Activated CD4-positive, alpha-beta memory T cell treated with anti-CD3 and anti-CD28 coated beads, Interleukin-2, amount 10 ng/mL, durations not matched to agents 7 days and 5 days (primary cell): ENCODE data around the gene NTN1. TPM values are rescaled to one million over a fixed set of nuclear protein-coding genes. Genes with fewer than 3 reads are reported as not detected.

Experiments used
- CTCF ChIA-PET: fragments of 350-600 bp; sonication (Branson Sonifier 250); formaldehyde crosslinking; loops from one replicate; lab custom pipeline; 2021; ENCODE audit warnings: antibody characterized with exemption, inconsistent platforms; lab: Charles Lee
- POLR2A ChIA-PET: fragments of 350-600 bp; sonication (Branson Sonifier 250); formaldehyde crosslinking; loops from one replicate; lab custom pipeline; 2021; ENCODE audit warnings: antibody characterized with exemption; lab: Charles Lee
- DNase-seq: peaks from one replicate; pipeline ENCODE4 v3.0.0-alpha.2; 2020
- H3K27ac Mint-ChIP-seq: one replicate; pipeline ENCODE4 v1.8.0; 2021; ENCODE audit warnings: mild to moderate bottlenecking, mixed read lengths
- H3K27me3 Mint-ChIP-seq: one replicate; pipeline ENCODE4 v1.8.0; 2021; ENCODE audit warnings: mixed read lengths
- H3K36me3 Mint-ChIP-seq: one replicate; pipeline ENCODE4 v1.8.0; 2021; ENCODE audit warnings: low read depth, mixed read lengths
- H3K4me1 Mint-ChIP-seq: one replicate; pipeline ENCODE4 v1.8.0; 2021; ENCODE audit warnings: mixed read lengths
- H3K4me3 Mint-ChIP-seq: one replicate; pipeline ENCODE4 v1.8.0; 2021; ENCODE audit warnings: mild to moderate bottlenecking, mixed read lengths
- H3K9me3 Mint-ChIP-seq: one replicate; pipeline ENCODE4 v1.8.0; 2021; ENCODE audit warnings: mixed read lengths
- total RNA-seq, 2 experiments: library from RNA; stranded (reverse); gene quantifications; one replicate each; pipeline ENCODE4 v1.2.3, GENCODE V29; 2021

NTN1 gene
- total RNA-seq, 2 experiments from 2014 or later: not detected

DNA sequence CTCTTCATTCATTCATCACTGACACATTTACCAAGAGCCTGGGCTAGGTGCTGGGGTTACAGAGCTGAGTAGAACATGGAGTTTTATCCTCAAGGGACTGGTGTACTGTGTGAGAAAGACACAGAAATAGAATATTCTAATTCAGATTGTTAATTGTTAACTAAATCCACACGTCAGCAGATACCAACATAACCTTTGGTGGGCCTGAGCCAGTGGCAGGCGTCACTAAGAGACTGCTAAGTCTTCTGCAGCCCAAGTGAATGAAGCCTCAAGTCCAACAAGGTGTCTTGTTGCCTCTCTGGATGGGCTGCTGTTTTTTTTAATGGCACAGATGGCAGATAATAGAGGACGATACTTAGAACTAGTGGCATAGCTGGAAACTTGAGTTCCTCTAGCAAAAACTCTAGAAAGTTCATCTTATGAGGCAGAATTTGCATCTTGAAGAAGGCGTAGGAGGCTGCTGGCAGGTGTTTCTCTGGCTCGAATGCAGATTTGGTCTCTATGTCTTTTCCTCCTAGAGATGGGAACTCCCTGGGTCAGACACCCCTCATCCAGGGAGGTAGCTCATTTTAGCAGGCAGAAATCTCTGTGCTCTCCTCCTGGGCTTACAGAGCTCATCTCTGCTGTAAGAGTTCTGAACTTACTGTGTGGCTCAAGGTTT lies 179.5 kb downstream of the NTN1 start:
- Mint-ChIP-seq H3K9me3 (no peaks in the 10 kb centered on the region), H3K4me1 (peaks cover 2% of the 10 kb centered on the region), H3K4me3 (no peak overlapping the region), H3K36me3 (no peaks in the 10 kb centered on the region), H3K27ac (no peak overlapping the region), H3K27me3 (no peaks in the 10 kb centered on the region)
- CTCF ChIA-PET: no interaction called here
- POLR2A ChIA-PET: no interaction called here
- DNase-seq: no peak

DNA sequence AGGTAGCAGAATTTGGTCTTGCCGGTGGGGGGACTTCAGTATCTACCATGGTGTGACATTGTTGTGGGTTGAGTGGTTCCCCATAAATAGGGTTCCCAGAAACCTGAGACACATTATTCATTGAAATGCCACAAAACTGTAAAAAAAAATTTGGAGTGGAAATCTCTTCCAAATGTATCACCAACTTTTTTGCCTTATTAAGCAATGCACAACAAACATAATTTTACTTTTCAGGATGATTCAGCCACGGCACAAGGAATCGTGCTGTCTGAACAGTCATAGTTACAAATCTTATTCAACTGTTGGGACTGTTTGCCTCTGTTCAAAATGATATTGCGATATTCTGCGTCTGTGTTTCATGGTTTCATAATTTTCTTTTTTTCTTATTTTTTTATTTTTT lies 181.2 kb downstream of the NTN1 start:
- CTCF ChIA-PET: no interaction called here
- Mint-ChIP-seq H3K4me3 (no peak overlapping the region), H3K9me3 (no peaks in the 10 kb centered on the region), H3K36me3 (no peaks in the 10 kb centered on the region), H3K27ac (no peak overlapping the region), H3K4me1 (peaks cover 2% of the 10 kb centered on the region), H3K27me3 (no peaks in the 10 kb centered on the region)
- POLR2A ChIA-PET: no interaction called here
- DNase-seq: no peak

DNA sequence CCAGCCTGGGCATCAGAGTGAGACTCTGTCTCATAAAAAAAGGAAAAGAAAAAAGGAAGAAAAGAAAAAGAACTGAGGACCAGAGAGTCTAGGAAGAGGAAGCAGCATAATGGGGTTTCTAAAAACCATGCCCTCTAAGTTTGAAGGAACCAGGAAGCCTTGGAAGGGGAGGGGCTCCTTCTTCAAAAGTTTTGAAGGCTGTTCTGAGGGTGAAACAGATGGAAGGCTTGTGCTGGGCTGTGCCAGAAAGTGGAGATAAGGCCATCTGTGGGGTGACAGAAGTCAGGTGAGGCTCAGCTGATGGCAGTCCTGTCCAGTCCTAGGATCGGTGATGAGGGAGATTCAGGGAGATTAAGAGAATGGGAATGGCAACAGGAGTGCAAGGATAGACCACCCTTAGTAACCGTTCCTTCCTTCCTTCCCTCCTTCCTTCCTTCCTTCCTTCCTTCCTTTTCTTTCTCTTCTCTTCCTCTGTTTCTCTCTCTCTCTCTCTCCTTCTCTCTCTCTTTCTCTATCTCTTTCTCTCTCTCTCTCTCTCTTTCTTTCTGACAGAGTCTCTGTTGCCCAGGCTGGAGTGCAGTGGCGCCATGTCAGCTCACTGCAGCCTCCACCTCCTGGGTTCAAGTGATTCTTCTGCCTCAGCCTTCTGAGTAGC lies 182.6 kb downstream of the NTN1 start:
- Mint-ChIP-seq H3K27me3 (no peaks in the 10 kb centered on the region), H3K9me3 (no peaks in the 10 kb centered on the region), H3K4me3 (no peak overlapping the region), H3K36me3 (no peaks in the 10 kb centered on the region), H3K4me1 (peaks cover 2% of the 10 kb centered on the region), H3K27ac (no peak overlapping the region)
- no peak for DNase-seq
- POLR2A ChIA-PET: no interaction called here
- CTCF ChIA-PET: no interaction called here

DNA sequence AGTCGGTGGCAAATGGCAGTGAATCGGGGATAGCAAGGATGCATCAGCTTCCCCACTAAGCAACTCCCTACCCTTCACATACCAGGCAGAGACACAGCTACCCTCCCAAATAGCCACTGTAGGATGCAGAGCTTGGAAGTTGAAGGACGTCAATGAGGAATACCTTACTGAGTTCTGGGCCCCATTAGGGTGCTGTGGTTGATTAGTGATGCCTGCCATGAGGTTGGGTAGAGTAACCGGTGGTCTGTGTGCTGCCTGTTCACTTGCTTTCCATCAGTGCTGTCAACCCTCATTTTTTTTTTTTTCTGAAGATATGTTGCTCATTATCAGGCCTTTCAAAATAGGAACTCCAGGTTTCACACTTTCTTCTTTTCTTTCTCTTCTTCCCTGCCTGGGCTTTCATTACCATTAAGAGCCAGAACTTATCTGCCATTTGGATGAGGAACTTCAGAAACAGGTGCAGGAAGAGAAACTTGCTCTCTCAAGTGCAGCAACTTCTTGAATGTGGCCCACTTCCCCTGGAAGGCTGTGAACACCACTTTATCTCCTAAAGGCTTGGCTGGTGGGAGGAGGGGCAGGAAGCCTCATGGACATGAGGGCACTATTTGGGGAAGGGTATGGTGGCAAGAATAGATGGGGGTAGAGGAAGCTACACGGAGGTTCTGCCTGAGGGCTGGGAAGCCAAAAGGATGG lies 183.5 kb downstream of the NTN1 start:
- CTCF ChIA-PET: no interaction called here

DNA sequence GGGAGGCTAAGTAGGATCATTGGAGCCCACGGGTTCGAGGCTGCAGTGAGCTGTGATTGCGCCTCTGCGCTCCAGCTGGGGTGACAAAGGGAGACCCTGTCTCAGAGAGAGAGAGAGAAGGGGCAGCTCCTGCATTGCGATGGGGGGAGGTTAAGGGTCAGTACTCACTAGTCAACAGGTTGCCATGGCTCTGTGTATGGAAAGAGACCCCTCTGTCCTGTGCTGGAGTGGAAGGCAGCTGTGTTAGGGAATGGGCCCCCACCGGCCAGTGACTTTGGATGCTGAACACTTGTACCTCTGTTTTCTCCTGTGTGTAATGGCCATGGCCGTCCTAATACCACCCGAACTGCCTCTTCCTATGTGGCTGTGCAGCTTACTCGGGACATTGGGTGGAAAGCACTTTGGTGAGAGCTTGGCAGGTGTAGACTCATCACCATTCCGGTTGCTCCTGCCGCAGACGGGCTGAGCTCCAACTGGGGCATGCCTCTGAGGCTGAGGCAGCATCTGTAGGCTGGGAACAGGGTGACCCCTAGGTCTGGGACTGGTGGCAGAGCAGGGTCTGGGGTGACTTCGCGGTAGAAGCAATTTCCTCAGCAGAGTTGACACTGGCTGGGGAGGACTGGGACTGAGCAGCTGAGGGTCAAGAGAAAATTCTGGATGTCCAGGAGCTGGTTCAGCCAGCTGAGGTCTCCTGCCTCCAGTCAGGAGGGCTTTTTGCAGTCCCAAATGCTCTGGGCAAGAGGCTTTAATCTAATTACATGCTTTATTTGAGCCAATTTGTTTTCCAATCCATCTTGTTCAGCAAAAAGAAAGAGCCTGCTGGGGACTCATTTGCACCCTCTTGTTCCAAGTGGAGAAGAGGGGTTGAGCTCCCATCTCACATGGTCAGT lies 184.5 kb downstream of the NTN1 start:
- H3K4me1 Mint-ChIP-seq: peaks cover 2% of the 10 kb centered on the region
- no peak for DNase-seq
- POLR2A ChIA-PET: no interaction called here

More for the DNA sequence above, 183.5 kb downstream of the NTN1 start:
- H3K4me3 Mint-ChIP-seq: no peak overlapping the region
- no peak overlapping the region for H3K27ac Mint-ChIP-seq
- H3K9me3 Mint-ChIP-seq: no peaks in the 10 kb centered on the region
- no peaks in the 10 kb centered on the region for H3K27me3 Mint-ChIP-seq
- no peak for DNase-seq
- H3K36me3 Mint-ChIP-seq: no peaks in the 10 kb centered on the region
- peaks cover 2% of the 10 kb centered on the region for H3K4me1 Mint-ChIP-seq
- POLR2A ChIA-PET: no interaction called here

DNA sequence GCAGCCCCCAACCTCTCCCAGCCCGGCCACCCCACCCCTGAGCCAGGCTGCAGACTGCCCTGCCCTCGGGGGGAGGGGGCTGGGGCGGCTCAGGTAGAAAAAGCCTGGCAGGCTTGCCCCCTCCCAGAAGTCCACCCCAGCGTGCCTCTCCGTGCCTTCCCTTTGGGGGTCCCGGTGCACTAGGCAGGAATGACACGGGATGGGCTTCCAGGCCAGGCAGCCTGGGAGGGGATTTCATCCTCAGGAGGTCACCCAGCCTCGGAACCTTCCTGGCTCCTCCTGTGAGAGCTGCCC lies 185.0 kb downstream of the NTN1 start:
- Mint-ChIP-seq H3K36me3 (no peaks in the 10 kb centered on the region), H3K27me3 (no peaks in the 10 kb centered on the region)
- CTCF ChIA-PET: no interaction called here

More for the DNA sequence above, 184.5 kb downstream of the NTN1 start:
- Mint-ChIP-seq H3K27ac (no peak overlapping the region), H3K4me3 (no peak overlapping the region), H3K9me3 (no peaks in the 10 kb centered on the region), H3K27me3 (no peaks in the 10 kb centered on the region), H3K36me3 (no peaks in the 10 kb centered on the region)
- CTCF ChIA-PET: no interaction called here

DNA sequence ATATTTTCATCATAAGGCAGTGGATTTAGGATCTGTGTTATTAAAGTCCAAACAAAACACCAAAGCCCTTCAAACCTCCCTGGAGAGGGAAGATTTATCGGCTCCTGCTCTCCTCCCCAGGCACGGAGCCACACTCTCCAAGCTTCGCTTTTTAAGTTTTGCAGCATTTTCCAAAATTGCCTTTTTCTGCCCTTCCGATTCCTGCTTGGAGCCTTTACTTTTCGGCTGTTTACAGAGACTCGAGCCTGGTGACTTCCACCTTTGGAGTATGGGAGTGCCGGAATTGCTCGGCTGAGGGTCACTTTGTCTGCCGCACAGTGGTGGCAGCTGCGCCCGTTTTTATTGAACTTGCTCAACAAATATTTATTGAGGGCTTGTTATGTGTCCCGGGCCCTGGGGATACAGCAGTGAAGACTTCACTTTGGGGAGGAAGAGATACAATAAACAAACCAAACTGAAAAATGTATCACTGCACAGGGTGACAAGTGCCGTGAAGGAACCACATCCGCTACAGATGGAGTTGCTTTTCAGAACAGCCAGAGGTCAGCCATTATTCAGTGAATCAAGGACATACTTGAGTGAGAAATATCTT lies 185.5 kb downstream of the NTN1 start:
- no peak for DNase-seq
- ChIA-PET POLR2A (no interaction called here), CTCF (no interaction called here)
- Mint-ChIP-seq H3K4me3 (no peak overlapping the region), H3K4me1 (peaks cover 2% of the 10 kb centered on the region), H3K27ac (no peak overlapping the region), H3K27me3 (no peaks in the 10 kb centered on the region), H3K36me3 (no peaks in the 10 kb centered on the region), H3K9me3 (no peaks in the 10 kb centered on the region)

More for the DNA sequence above, 185.0 kb downstream of the NTN1 start:
- POLR2A ChIA-PET: no interaction called here
- no peak for DNase-seq
- no peak overlapping the region for H3K4me3 Mint-ChIP-seq
- no peak overlapping the region for H3K27ac Mint-ChIP-seq
- H3K4me1 Mint-ChIP-seq: peaks cover 2% of the 10 kb centered on the region
- no peaks in the 10 kb centered on the region for H3K9me3 Mint-ChIP-seq

DNA sequence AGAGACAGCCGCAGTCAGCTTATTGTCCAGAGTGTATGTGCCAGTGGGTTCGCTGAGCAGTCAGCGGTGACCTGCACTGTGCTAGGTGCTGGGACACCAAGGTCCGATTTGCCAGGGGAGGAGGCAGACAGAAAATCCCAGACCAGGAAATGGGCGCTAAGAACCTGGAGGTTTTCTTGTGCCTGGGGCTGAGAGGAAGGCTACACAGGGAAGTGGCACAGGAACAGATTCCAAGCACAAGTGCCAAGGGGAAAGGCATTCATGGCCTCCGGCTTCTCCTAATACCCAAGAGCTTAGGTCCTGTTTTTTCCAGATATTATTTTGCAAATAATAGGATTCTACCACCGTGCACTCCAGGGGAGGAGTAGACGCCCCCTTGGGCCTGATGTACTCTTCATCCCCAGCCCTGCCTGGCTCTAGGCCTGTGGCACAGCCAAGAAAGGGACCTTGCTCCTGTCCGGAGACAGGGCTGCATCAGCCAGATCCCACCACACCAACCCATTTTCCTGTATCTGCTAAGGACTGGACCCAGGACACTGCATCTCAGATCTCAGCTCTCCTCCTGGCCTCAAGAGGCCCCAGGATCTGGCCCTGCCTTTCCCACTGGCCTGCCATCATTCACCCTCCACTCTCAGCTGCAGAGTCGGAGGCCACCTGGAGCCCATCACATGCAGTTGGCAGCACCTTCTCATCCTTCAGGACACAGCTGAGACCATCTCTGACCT lies 187.2 kb downstream of the NTN1 start:
- no peaks in the 10 kb centered on the region for H3K4me1 Mint-ChIP-seq
- H3K36me3 Mint-ChIP-seq: no peaks in the 10 kb centered on the region
- H3K27me3 Mint-ChIP-seq: no peaks in the 10 kb centered on the region
- POLR2A ChIA-PET: no interaction called here
- CTCF ChIA-PET: no interaction called here
- no peaks in the 10 kb centered on the region for H3K9me3 Mint-ChIP-seq
- no peak overlapping the region for H3K4me3 Mint-ChIP-seq
- no peak overlapping the region for H3K27ac Mint-ChIP-seq
- no peak for DNase-seq

DNA sequence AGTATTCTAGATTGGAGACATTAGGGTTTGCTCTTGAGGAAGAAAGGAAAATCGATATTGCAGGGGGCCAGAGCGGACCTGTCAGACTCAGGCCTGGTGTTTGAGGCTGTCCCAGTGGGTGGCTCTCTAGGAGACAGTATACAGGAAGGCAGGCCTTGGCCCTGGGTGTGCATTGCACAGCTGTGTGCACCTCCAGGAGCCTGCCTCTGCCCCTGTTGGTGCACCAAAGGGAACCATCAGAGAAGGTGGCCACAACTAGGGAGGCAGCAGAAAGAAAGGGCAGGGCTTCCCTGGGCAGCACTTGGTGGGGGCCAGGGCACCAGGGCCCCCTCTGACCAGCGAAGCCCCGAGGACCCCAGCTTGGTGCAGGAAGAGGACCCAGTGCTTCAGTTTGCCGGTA lies 188.0 kb downstream of the NTN1 start:
- CTCF ChIA-PET: no interaction called here
- no peak for DNase-seq
- Mint-ChIP-seq H3K4me3 (no peak overlapping the region), H3K36me3 (no peaks in the 10 kb centered on the region), H3K27ac (no peak overlapping the region), H3K4me1 (no peaks in the 10 kb centered on the region), H3K9me3 (no peaks in the 10 kb centered on the region), H3K27me3 (no peaks in the 10 kb centered on the region)
- POLR2A ChIA-PET: no interaction called here

DNA sequence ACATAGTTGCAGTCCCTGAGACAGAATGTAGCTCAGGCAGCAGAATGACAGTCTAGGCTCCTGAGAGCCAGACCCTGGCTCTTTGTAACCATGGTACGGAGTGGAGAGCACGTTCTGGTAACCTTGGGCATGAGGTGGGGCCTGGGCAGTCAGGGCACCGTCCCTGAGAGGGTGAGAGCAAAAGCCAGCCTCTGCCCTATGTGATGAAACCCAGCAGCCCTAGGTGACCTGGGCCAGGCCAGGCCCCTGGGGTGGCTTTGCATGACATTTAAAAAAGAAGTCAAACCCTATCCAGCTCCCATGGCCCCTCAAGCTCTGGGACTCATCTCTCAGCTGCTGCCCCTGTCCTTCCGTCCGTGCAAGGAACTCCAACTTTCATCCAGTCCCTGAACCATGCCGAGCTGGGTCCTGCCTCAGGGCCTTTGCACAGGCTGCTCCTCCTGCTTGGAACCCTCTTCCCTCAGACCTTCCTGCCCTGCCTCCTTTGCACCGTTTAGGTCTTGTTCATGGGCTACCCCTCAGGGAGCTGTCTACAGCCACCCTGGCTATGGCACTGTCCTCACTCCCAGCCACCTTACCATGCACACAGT lies 188.6 kb downstream of the NTN1 start:
- Mint-ChIP-seq H3K36me3 (no peaks in the 10 kb centered on the region), H3K9me3 (no peaks in the 10 kb centered on the region), H3K27me3 (no peaks in the 10 kb centered on the region), H3K27ac (no peak overlapping the region), H3K4me3 (no peak overlapping the region), H3K4me1 (no peaks in the 10 kb centered on the region)
- DNase-seq: no peak
- CTCF ChIA-PET: no interaction called here
- POLR2A ChIA-PET: no interaction called here

DNA sequence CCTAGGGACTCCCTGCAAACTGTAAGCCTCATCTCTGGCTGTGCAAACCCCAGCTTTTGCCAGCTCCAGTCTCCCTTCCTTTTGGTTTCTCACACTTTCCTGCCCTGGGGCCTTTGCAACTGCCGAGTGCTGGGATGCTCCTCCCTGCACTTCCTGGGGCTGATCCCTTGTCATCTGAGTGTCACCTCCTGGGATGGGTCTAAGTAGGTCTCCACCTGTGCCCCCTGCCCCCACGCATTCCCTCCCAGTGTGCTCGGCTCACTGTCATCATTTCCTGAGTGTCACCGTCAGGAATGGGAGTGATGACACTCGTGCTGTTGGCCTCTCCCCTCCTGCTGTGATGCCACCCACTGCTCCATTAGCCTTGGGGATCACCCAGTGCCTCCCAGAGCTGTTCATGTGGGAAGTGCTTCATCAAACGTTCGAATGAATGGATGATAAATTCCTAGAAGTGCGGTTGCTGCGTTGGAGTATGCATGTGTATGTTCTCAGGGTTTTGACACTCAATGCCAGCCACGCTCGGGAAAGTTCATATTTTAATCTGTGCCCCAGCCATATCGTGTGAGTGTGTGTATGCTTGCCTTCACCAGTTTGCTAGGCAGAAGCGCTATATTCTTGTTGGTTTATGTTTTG lies 189.9 kb downstream of the NTN1 start:
- ChIA-PET CTCF (no interaction called here), POLR2A (no interaction called here)
- Mint-ChIP-seq H3K9me3 (peaks cover 12% of the 10 kb centered on the region), H3K4me3 (no peak overlapping the region), H3K27ac (no peak overlapping the region), H3K4me1 (no peaks in the 10 kb centered on the region), H3K27me3 (no peaks in the 10 kb centered on the region), H3K36me3 (peaks cover 5% of the 10 kb centered on the region)
- DNase-seq: no peak
